ENCODE measurements around the gene ITSN2. TPM values are rescaled to one million over a fixed set of nuclear protein-coding genes. Genes with fewer than 3 reads are reported as not detected.

Gene ITSN2
- total RNA-seq, 2 donors from 2014 or later: 45.6 to 64.6 TPM

DNA sequence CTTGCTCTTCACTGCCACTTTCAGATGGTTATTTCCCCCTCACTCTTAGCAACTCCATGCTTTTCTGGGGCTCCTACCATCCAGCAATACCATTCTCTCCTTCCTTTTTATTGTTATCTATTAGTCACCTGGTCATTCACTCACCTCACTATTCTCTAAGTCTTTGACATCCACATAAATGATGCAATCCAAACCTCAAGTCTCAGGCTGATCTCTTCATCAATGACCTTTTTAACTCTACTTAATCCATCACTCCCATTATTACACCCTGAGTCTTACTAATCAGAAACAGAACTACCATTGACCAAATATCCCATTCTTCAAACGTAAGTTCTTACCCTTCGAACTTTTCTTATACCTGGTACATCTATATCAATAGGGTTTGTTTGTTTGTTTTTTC is 79.7 kb downstream of the ITSN2 start:
- Mint-ChIP-seq H3K4me3 (no peak overlapping the region), H3K36me3 (ENCODE audit: low read depth) (peaks cover 42% of the 10 kb centered on the region)

DNA sequence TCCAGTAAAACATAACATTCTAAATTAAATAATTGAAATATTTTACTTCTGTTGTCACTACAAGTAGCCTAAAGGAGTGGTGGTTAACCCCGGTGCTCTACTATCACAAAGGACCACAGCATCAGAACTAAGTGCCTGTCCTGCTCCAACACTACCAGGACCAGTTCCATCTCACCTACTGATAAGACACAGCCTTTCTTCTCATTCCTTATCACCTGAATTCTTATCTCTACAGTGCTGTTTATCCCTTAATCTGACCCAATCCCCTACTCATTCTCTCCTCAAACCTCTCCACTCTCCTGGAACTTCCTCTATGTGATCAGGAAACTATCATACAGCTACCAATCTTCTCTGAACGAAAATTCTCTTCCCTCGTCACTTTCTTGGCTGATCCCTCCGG is 80.2 kb downstream of the ITSN2 start:
- Mint-ChIP-seq H3K9me3 (no peaks in the 10 kb centered on the region), H3K27ac (no peak overlapping the region), H3K36me3 (ENCODE audit: low read depth) (peaks cover 42% of the 10 kb centered on the region), H3K4me1 (no peaks in the 10 kb centered on the region), H3K4me3 (no peak overlapping the region), H3K27me3 (no peaks in the 10 kb centered on the region)
- no peak for ATAC-seq (replicated peaks)

More for the DNA sequence above, 79.7 kb downstream of the ITSN2 start:
- Mint-ChIP-seq H3K27me3 (no peaks in the 10 kb centered on the region), H3K27ac (no peak overlapping the region), H3K4me1 (no peaks in the 10 kb centered on the region), H3K9me3 (no peaks in the 10 kb centered on the region)
- ATAC-seq (replicated peaks): no peak

DNA sequence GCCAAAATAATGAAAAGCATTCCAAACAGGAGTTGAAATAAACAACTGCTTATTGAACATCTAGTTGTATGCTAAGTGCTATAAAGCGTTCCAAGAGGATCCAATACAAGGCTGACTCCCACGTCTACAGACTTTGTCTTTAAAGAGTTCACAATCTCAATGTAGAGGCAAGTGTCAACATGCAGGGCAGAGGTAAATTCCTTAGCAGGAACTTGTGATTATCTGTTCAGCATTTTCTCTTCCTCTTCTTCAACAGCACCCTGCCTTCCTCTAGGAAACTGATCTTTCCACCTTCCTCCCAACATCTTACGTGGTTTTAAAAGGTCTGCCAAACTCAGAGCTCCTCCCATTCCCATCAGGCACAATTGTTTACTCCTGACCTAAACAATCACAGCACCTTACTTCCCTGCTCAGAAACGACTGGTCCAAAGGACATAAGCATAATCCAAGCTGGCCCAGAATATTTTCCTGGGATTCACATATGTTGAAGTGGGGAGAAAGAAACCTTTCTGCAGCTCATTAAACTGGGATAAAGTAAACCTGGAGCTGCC is 83.9 kb downstream of the ITSN2 start:
- no peaks in the 10 kb centered on the region for H3K4me1 Mint-ChIP-seq
- no peak overlapping the region for H3K4me3 Mint-ChIP-seq
- H3K9me3 Mint-ChIP-seq: no peaks in the 10 kb centered on the region
- no peak for ATAC-seq (replicated peaks)
- peaks cover 70% of the 10 kb centered on the region for H3K36me3 Mint-ChIP-seq (ENCODE audit: low read depth)
- peak overlapping the region; percentile 37 for H3K27ac Mint-ChIP-seq
- no peaks in the 10 kb centered on the region for H3K27me3 Mint-ChIP-seq

DNA sequence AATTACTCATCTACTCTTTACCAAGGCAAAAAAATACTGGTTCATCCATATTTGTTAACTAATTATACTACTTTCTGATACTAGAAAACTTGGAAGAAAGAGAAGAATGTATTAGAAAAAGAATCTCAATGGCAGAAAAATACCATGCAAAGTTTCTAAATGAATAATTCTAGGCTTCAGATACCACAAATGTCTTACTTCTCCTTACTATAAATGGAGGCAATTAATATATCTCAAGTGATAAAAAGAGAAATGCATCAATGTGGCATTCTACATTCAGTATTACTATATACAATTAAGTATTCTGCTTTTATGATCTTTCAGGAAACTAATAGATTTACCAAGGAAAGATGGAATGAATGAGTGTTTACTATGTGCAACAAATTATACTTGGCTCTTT is 85.5 kb downstream of the ITSN2 start:
- Mint-ChIP-seq H3K4me3 (no peak overlapping the region), H3K27me3 (no peaks in the 10 kb centered on the region), H3K27ac (no peak overlapping the region), H3K36me3 (ENCODE audit: low read depth) (peaks cover 86% of the 10 kb centered on the region), H3K4me1 (no peaks in the 10 kb centered on the region), H3K9me3 (no peaks in the 10 kb centered on the region)
- ATAC-seq (replicated peaks): no peak

DNA sequence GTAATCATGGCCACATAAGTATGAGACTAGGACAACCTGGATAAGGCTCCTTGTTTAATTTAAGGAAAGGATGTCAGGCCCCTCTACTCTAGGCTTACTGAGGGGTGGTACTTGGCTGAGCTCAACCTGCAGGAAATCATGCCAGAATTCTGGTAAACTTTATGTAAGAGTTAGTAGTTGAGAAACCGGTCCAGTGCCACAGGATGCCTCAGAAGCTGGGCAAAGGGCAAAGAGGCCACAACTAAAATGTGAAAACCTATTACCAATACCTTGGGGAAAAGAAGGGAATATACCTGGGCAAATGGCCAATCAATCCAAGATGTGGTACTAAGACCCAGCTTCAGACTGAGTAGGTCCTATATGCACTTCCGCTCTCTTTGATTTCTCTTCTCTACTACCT is 86.7 kb downstream of the ITSN2 start:
- no peak for ATAC-seq (replicated peaks)
- H3K4me1 Mint-ChIP-seq: peaks cover 8% of the 10 kb centered on the region
- peaks cover 93% of the 10 kb centered on the region for H3K36me3 Mint-ChIP-seq (ENCODE audit: low read depth)
- H3K27ac Mint-ChIP-seq: peak overlapping the region; percentile 22
- H3K4me3 Mint-ChIP-seq: no peak overlapping the region
- no peaks in the 10 kb centered on the region for H3K9me3 Mint-ChIP-seq
- no peaks in the 10 kb centered on the region for H3K27me3 Mint-ChIP-seq

DNA sequence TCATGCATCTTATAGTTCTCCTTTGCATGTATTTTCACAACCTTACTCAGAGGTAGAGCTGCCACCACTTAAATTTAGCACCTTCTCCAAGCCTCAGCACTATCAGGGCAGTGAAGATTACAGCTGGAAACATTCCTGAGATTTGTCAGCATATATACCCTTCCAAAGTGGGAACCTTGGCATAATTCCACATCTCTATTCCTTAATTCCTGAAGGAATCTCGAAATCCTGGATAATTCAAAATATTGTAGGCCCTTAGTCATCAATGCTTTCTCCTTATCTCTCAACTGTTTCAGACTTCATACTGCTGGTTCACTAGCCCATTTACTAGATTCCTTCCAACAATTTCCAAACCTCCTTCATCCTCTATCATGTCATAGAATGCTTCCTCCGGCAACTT is 87.4 kb downstream of the ITSN2 start:
- ATAC-seq (replicated peaks): no peak
- no peaks in the 10 kb centered on the region for H3K9me3 Mint-ChIP-seq
- H3K27me3 Mint-ChIP-seq: no peaks in the 10 kb centered on the region
- H3K4me3 Mint-ChIP-seq: no peak overlapping the region
- H3K36me3 Mint-ChIP-seq (ENCODE audit: low read depth): peaks cover 95% of the 10 kb centered on the region
- H3K27ac Mint-ChIP-seq: peak overlapping the region; percentile 22
- H3K4me1 Mint-ChIP-seq: peaks cover 8% of the 10 kb centered on the region

DNA sequence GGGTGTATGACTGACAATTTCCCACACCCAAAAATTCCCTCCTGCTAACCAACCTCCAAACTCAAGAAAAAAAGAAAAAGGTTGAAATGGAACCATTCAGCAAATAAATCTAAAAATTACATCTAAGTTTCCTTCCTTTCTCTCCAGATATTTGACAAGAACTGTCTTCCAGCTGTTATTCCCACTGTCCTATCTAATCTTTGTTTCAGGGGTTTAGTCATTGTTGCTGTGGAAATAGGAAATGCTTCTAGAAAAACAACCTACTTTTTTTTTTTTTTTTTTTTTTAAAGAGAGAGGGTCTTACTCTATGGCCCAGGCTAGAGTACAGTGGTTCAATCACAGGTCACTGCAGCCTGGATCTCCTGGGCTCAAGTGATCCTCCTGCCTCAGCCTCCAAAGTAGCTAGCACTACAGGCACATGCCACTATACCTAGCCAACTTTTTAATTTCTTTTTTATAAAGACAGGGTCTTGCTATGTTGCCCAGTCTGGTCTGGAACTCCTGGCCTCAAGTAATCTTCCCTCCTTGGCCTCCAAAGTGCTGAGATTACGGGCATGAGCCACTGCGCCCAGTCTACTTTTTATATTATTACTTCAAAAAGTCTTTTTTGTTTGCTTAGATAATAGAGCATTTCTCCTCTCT is 88.1 kb downstream of the ITSN2 start:
- ATAC-seq (replicated peaks): no peak
- peaks cover 100% of the 10 kb centered on the region for H3K36me3 Mint-ChIP-seq (ENCODE audit: low read depth)

DNA sequence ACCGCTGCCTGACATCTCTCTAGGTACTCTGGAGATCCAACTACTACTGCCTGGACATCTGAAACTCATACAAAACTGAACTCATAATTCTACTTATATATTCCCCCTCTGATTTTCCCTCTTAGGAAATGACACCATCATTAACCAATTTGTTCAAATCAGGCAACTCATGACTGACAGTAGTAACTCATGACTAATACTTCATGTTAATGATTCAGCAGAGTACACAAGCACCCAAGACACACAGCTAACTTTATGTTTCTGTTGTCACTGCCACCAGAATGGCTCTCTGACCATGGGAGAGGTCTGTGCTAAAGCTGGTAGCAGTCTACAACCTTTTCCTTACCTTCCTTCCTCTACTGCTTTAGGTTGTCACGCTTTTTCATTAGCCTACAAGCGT is 91.1 kb downstream of the ITSN2 start:
- ATAC-seq (replicated peaks): peak; percentile 77
- H3K4me3 Mint-ChIP-seq: no peak overlapping the region
- H3K36me3 Mint-ChIP-seq (ENCODE audit: low read depth): peaks cover 96% of the 10 kb centered on the region
- H3K4me1 Mint-ChIP-seq: peaks cover 8% of the 10 kb centered on the region
- H3K9me3 Mint-ChIP-seq: no peaks in the 10 kb centered on the region
- no peaks in the 10 kb centered on the region for H3K27me3 Mint-ChIP-seq
- H3K27ac Mint-ChIP-seq: peak overlapping the region; percentile 19

More for the DNA sequence above, 88.1 kb downstream of the ITSN2 start:
- Mint-ChIP-seq H3K4me1 (peaks cover 8% of the 10 kb centered on the region), H3K27ac (peak overlapping the region; percentile 22), H3K9me3 (no peaks in the 10 kb centered on the region), H3K4me3 (no peak overlapping the region), H3K27me3 (no peaks in the 10 kb centered on the region)

DNA sequence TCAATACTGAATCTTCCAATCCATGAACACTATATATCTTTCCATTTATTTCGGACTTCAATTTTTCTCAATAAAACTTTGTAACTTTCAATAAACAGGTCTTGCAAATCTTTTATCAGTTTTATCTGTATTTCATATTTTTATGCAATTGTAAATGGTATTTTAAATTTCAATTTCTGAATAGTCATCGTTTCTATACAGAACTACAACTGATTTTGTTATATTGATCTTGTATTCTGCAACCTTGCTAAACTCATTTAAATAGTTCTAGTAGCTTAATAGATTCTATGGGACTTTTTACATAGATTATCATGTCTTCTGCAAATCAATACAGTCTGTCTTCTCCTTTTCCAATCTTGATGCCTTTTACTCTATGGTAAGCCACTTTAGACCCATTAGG is 95.1 kb downstream of the ITSN2 start:
- no peak overlapping the region for H3K4me3 Mint-ChIP-seq
- H3K27me3 Mint-ChIP-seq: no peaks in the 10 kb centered on the region
- no peaks in the 10 kb centered on the region for H3K9me3 Mint-ChIP-seq
- no peak overlapping the region for H3K27ac Mint-ChIP-seq
- ATAC-seq (replicated peaks): no peak
- H3K4me1 Mint-ChIP-seq: peaks cover 8% of the 10 kb centered on the region
- peaks cover 91% of the 10 kb centered on the region for H3K36me3 Mint-ChIP-seq (ENCODE audit: low read depth)

DNA sequence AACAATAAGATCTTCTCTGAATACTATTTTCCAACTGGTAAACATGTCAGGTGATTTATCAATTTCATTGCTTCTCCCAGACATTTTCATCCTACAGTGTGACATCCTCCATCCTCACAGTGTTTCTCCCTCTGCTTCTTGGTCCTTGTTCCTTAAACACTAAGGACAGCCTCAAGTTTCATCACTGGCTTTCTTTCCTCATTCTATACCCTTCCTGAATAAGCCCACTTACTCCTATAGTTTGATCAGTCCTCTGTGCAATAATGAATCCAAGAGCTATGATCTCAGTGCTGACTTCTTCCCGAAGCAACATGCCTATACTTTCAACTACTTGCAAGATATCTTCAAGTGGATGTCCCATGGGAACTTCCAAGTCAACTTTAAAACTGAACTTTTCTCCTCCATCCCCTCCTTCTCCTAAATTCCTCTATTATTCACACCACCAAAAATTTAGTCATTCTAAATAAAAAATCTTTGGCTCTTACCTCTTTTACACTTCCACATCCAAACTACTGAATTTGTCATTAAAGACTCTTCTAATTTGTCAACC is 97.8 kb downstream of the ITSN2 start:
- Mint-ChIP-seq H3K27ac (peak overlapping the region; percentile 45), H3K4me1 (no peaks in the 10 kb centered on the region), H3K9me3 (no peaks in the 10 kb centered on the region), H3K36me3 (ENCODE audit: low read depth) (peaks cover 64% of the 10 kb centered on the region), H3K4me3 (no peak overlapping the region), H3K27me3 (no peaks in the 10 kb centered on the region)
- no peak for ATAC-seq (replicated peaks)

DNA sequence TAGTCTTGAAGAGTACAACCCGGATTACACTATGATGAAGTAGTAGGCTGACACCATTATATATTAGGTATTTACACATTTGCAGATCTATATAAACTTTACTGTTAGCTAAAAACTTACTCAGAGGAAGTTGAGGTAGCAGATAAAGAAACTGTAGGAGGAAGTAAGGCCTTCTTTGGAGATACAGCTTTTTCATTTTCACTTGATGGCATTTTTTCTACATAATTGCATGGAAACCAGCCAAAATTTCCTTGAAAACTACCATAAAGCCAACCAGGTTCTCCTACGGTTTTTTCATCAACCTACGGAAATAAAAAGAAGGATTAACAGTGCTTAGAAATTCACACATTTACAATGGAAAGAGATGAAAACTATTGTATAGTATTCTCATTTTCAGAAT is 98.9 kb downstream of the ITSN2 start:
- Mint-ChIP-seq H3K9me3 (no peaks in the 10 kb centered on the region), H3K27ac (peak overlapping the region; percentile 16), H3K27me3 (no peaks in the 10 kb centered on the region), H3K36me3 (ENCODE audit: low read depth) (peaks cover 54% of the 10 kb centered on the region), H3K4me1 (no peaks in the 10 kb centered on the region), H3K4me3 (no peak overlapping the region)
- no peak for ATAC-seq (replicated peaks)

DNA sequence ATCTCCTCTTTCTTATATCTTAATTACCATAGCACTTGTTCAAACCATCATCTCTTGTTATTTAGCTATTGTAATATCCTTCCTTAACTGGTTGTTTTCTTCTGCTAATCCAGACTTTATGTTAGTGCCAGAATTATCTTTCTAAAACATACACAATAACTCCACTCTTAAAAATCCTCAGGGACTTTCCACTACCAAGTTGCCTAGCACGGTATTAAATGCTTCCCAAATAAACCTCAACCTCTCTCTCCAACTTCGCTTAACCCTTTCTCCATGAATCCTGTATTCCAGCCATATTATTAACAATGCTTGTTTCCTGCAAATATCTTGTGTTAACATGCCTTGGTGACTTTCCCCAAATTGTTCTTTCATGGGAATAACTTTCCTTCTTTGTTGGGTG is 101.0 kb downstream of the ITSN2 start:
- Mint-ChIP-seq H3K27me3 (no peaks in the 10 kb centered on the region), H3K4me1 (no peaks in the 10 kb centered on the region), H3K27ac (no peak overlapping the region), H3K9me3 (no peaks in the 10 kb centered on the region), H3K36me3 (ENCODE audit: low read depth) (peaks cover 45% of the 10 kb centered on the region), H3K4me3 (no peak overlapping the region)
- no peak for ATAC-seq (replicated peaks)

DNA sequence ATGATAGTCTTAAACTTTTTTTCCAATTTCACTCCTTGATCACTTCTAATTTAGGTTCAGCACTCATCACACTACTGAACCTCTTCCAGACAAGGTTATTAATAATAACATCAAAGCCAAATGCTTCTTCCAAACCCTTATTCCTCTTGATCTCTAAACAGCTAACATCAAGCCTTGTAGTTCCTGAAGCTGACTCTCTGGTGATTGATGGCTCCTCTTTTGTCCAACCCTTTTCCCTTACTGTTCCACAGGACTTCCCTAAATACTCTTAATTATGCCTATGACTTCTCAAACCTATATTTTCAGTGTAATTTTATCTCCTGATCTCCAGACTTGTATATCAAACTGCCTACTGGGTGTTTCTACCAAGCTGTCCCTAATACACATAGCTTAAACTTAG is 101.6 kb downstream of the ITSN2 start:
- no peak overlapping the region for H3K27ac Mint-ChIP-seq
- no peaks in the 10 kb centered on the region for H3K4me1 Mint-ChIP-seq
- H3K36me3 Mint-ChIP-seq (ENCODE audit: low read depth): peaks cover 45% of the 10 kb centered on the region
- H3K27me3 Mint-ChIP-seq: no peaks in the 10 kb centered on the region
- H3K9me3 Mint-ChIP-seq: no peaks in the 10 kb centered on the region
- no peak overlapping the region for H3K4me3 Mint-ChIP-seq
- no peak for ATAC-seq (replicated peaks)

DNA sequence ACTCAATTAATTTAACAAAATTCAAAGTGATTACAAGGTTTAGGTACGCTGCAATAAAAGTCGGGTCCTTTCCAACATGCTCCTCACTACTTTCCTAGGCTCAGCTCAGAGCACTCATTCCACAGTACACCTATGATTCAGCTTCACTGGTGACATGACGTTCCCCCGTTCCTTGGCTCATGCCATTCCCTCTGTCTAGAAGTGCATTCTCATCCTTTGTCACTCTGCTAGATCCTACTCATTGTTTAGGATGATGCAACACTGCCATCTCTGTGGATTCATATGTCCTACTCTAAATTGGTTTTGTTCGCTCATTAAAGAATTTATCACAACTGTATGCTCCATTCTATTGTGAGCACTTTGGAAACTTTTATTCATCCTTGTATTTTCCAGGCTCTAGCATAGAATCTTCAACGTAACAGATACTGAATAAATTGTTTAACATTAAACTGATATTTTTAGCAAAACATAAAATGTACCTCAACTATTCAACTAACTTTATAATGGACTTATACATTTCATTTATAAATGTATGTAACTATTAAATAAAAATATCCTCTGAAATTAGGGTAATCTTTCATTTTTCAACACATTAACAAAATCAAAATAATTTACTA is 106.9 kb downstream of the ITSN2 start:
- Mint-ChIP-seq H3K36me3 (ENCODE audit: low read depth) (peaks cover 61% of the 10 kb centered on the region), H3K4me3 (no peak overlapping the region), H3K27me3 (no peaks in the 10 kb centered on the region), H3K9me3 (no peaks in the 10 kb centered on the region), H3K27ac (no peak overlapping the region), H3K4me1 (no peaks in the 10 kb centered on the region)
- no peak for ATAC-seq (replicated peaks)

DNA sequence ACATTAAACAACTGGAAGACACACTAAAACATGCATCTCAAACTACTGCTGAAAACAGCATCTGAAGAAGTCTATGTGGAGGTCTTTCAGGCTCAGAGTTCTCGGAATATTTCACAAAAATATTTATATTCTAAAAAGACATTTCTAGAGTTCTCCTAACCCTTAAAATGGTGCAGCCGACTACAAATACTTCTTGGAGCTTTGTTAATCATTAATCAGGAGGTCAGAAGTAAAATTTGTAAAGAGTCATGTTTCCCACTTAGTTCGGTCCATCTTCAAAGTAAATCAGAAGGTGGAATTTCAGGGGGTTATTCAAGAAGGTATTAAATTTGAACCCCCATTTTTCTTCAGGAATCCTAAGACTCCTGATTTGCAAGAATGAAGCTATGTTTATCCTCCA is 112.7 kb downstream of the ITSN2 start:
- no peak for ATAC-seq (replicated peaks)
- H3K27ac Mint-ChIP-seq: no peak overlapping the region
- H3K9me3 Mint-ChIP-seq: no peaks in the 10 kb centered on the region
- H3K27me3 Mint-ChIP-seq: no peaks in the 10 kb centered on the region
- H3K4me3 Mint-ChIP-seq: no peak overlapping the region
- H3K4me1 Mint-ChIP-seq: no peaks in the 10 kb centered on the region
- peaks cover 92% of the 10 kb centered on the region for H3K36me3 Mint-ChIP-seq (ENCODE audit: low read depth)

All from activated T-helper 17 cell treated with anti-CD3 and anti-CD28 coated beads, Interleukin-2, amount 50 U/mL, for 72 hours (primary cell).